HepG2 (cell line): ENCODE results near the gene PROCR. TPM values are rescaled to one million over a fixed set of nuclear protein-coding genes. Genes with fewer than 3 reads are reported as not detected.
A peak's percentile ranks its signal among the peaks of the same experiment; 100 is the strongest.

Source experiments
- ASH2L ChIP-seq: fragments of 300-600, 200-600 bp; sonication (generic); IDR thresholded peaks from 2 replicates; pipeline ENCODE4 v1.7.0; 2017; ENCODE audit warnings: low read depth, mild to moderate bottlenecking, moderate library complexity, mixed read lengths, low read length; ENCODE audit not compliant: insufficient read length
- ATF1 ChIP-seq: IDR thresholded peaks from 2 replicates; pipeline ENCODE4 v1.6.1; 2016; ENCODE audit warnings: mild to moderate bottlenecking, control low read depth
- BCL6 ChIP-seq: IDR thresholded peaks from 2 replicates; pipeline ENCODE4 v1.6.1; 2016; ENCODE audit warnings: missing genetic modification reagents, missing compliant biosample characterization
- CHCHD3 ChIP-seq: sonication (generic); formaldehyde crosslinking; IDR thresholded peaks from 2 replicates; pipeline ENCODE4 v1.8.0; 2022; ENCODE audit warnings: mild to moderate bottlenecking, missing genetic modification reagents, moderate library complexity
- CREB1 ChIP-seq, 2 experiments: fragments of 450-650 bp in 1 of 2; IDR thresholded peaks; 2 replicates each; pipeline ENCODE4 v1.6.1; 2016 to 2017; ENCODE audit warnings: control low read depth in 1 of 2, mild to moderate bottlenecking in 1 of 2, missing compliant biosample characterization in 1 of 2, missing genetic modification characterization in 1 of 2
- FOXP1 ChIP-seq, 2 experiments: fragments of 450-650 bp in 1 of 2; IDR thresholded peaks; 2 replicates each; pipeline ENCODE4 v1.6.1; 2017 to 2018; ENCODE audit warnings: antibody characterized with exemption in 1 of 2
- GFI1 ChIP-seq: sonication (generic); formaldehyde crosslinking; IDR thresholded peaks from 2 replicates; pipeline ENCODE4 v1.5.0; 2020; ENCODE audit warnings: missing genetic modification reagents, mild to moderate bottlenecking, borderline replicate concordance
- KDM3A ChIP-seq: IDR thresholded peaks from 2 replicates; pipeline ENCODE4 v1.6.1; 2018; ENCODE audit warnings: low read depth, missing compliant biosample characterization
- MXD4 ChIP-seq: IDR thresholded peaks from 2 replicates; pipeline ENCODE4 v1.6.1; 2016; ENCODE audit warnings: mild to moderate bottlenecking, missing biosample characterization, missing genetic modification reagents
- PHB2 ChIP-seq: fragments of 450-650 bp; IDR thresholded peaks from 2 replicates; pipeline ENCODE4 v1.6.1; 2018; ENCODE audit not compliant: partially characterized antibody
- PRMT3 ChIP-seq: sonication (generic); formaldehyde crosslinking; IDR thresholded peaks from 2 replicates; pipeline ENCODE4 v1.8.1; 2022; ENCODE audit warnings: low read depth, mild to moderate bottlenecking, moderate library complexity, missing genetic modification reagents, borderline replicate concordance
- PRPF4 ChIP-seq: fragments of 200-400 bp; formaldehyde crosslinking; IDR thresholded peaks from 2 replicates; pipeline ENCODE4 v1.6.1; 2016; ENCODE audit warnings: low read length, low read depth; ENCODE audit not compliant: poor library complexity, severe bottlenecking
- REPIN1 ChIP-seq: sonication (generic); formaldehyde crosslinking; IDR thresholded peaks from 2 replicates; pipeline ENCODE4 v1.8.0; 2022; ENCODE audit warnings: missing genetic modification reagents, low read depth, mild to moderate bottlenecking, borderline replicate concordance
- SMAD3 ChIP-seq: sonication (generic); formaldehyde crosslinking; IDR thresholded peaks from 2 replicates; pipeline ENCODE4 v1.4.0; 2020; ENCODE audit warnings: missing genetic modification reagents
- TARDBP ChIP-seq: sonication (generic); formaldehyde crosslinking; IDR thresholded peaks from 2 replicates; pipeline ENCODE4 v1.8.0; 2022; ENCODE audit warnings: mild to moderate bottlenecking, missing genetic modification reagents
- TBL1XR1 ChIP-seq: fragments of 150-350 bp; IDR thresholded peaks from 2 replicates; pipeline ENCODE4 v1.6.1; 2014; ENCODE audit warnings: borderline replicate concordance, low read length; ENCODE audit not compliant: partially characterized antibody
- ZBTB3 ChIP-seq: sonication (generic); formaldehyde crosslinking; IDR thresholded peaks from 2 replicates; pipeline ENCODE4 v1.4.0; 2020; ENCODE audit warnings: low read depth, mild to moderate bottlenecking, moderate library complexity, missing genetic modification reagents, borderline replicate concordance
- ZBTB42 ChIP-seq: sonication (generic); formaldehyde crosslinking; IDR thresholded peaks from 2 replicates; pipeline ENCODE4 v1.5.0; 2020; ENCODE audit warnings: mild to moderate bottlenecking, missing genetic modification reagents
- ZFY ChIP-seq: sonication (generic); formaldehyde crosslinking; IDR thresholded peaks from 2 replicates; pipeline ENCODE4 v1.4.0; 2020; ENCODE audit warnings: missing genetic modification reagents
- ZNF12 ChIP-seq: sonication (generic); formaldehyde crosslinking; IDR thresholded peaks from 2 replicates; pipeline ENCODE4 v1.5.0; 2020; ENCODE audit warnings: missing genetic modification reagents
- ZNF17 ChIP-seq: sonication (generic); formaldehyde crosslinking; IDR thresholded peaks from 2 replicates; pipeline ENCODE4 v1.5.0; 2020; ENCODE audit warnings: mild to moderate bottlenecking, missing genetic modification reagents
- ZNF264 ChIP-seq: sonication (generic); formaldehyde crosslinking; IDR thresholded peaks from 2 replicates; pipeline ENCODE4 v1.4.0; 2020; ENCODE audit warnings: missing genetic modification reagents
- ZNF619 ChIP-seq: sonication (generic); formaldehyde crosslinking; IDR thresholded peaks from 2 replicates; pipeline ENCODE4 v1.4.0; 2020; ENCODE audit warnings: mild to moderate bottlenecking, missing genetic modification reagents
- ZNF644 ChIP-seq: IDR thresholded peaks from 2 replicates; pipeline ENCODE4 v1.6.1; 2016; ENCODE audit warnings: low read depth
- ZNF879 ChIP-seq: sonication (generic); formaldehyde crosslinking; IDR thresholded peaks from 2 replicates; pipeline ENCODE4 v1.8.1; 2023; ENCODE audit warnings: missing genetic modification reagents
- ZZZ3 ChIP-seq: sonication (generic); formaldehyde crosslinking; IDR thresholded peaks from 2 replicates; pipeline ENCODE4 v1.4.0; 2020; ENCODE audit warnings: missing genetic modification reagents, mild to moderate bottlenecking, borderline replicate concordance
- polyA plus RNA-seq, 8 experiments: library from polyadenylated mRNA; depleted of rRNA in 3 of 8; stranded (reverse) in 7 of 8; unstranded in 1 of 8; fragments of >200 nt; fragmentation: Illumina TruSeq in 4 of 8; extraction: Trizol in 4 of 8; gene quantifications; 2 replicates each; pipeline versions ENCODE4 v1.2.1 to v1.2.3, GENCODE V29; 2011 to 2016; ENCODE audit warnings: low read depth in 4 of 8, missing spikeins in 1 of 8, mixed read lengths in 1 of 8; ENCODE audit not compliant: insufficient read depth in 1 of 8
- total RNA-seq, 5 experiments: library from RNA; depleted of rRNA; stranded (reverse); fragments of >200 nt; fragmentation: Illumina TruSeq; extraction: Trizol; gene quantifications; 2 replicates each; pipeline ENCODE4 v1.2.3, GENCODE V29; 2016; ENCODE audit warnings: low read depth in 1 of 5
- TF ChIP-seq, protein P1 (sequence below): sonication (generic); formaldehyde crosslinking; IDR thresholded peaks from 2 replicates; pipeline ENCODE4 v1.5.0; 2020; ENCODE audit warnings: mild to moderate bottlenecking, missing genetic modification reagents
- TF ChIP-seq, protein P2 (sequence below): sonication (generic); formaldehyde crosslinking; IDR thresholded peaks from 2 replicates; pipeline ENCODE4 v1.8.1; 2023; ENCODE audit warnings: mild to moderate bottlenecking, missing genetic modification reagents

PROCR gene
- total and polyA plus RNA-seq, 2 of the 13 experiments (the other 11 are each of a cell fraction or from before 2014, with no cell fraction given): 1.4 to 1.7 TPM

DNA sequence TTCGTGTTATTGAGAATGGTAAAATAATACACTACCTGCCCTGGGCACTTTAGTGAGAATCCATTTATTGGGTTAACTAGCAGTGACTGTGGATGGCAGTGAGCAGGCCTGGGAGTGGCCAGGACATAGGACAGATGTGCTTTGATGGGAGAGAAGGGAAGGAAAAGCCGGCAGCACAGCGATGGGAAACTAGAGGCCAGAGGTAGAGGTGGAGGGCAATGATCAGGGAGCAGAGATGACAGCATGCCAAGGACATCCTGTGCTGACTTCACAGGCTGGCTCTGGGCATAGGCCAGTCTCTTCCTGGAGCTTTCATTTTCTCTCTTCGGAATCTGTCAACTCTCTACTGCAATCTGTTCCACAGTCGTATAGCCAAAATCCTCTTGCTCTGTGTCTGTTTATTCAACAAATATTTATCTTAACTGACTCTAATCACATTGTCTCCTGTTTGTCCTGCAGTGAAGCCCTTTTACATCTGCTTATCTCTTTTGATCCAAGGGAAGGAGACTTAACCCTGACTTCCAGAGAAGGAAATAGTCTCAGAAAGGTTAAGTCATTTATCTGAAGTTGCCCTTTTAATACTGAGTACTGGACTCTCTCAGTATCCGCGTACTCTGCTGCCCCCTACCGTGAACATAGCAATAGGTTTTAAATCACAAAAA, 36.2 kb downstream of the PROCR start (continued):
- peak; percentile 83 for TF ChIP-seq GFI1 (CRISPR knock-in tag)
- TF ChIP-seq ZFY (CRISPR knock-in tag): no peak
- TF ChIP-seq ASH2L: peak; percentile 80
- TF ChIP-seq, protein P1, sequence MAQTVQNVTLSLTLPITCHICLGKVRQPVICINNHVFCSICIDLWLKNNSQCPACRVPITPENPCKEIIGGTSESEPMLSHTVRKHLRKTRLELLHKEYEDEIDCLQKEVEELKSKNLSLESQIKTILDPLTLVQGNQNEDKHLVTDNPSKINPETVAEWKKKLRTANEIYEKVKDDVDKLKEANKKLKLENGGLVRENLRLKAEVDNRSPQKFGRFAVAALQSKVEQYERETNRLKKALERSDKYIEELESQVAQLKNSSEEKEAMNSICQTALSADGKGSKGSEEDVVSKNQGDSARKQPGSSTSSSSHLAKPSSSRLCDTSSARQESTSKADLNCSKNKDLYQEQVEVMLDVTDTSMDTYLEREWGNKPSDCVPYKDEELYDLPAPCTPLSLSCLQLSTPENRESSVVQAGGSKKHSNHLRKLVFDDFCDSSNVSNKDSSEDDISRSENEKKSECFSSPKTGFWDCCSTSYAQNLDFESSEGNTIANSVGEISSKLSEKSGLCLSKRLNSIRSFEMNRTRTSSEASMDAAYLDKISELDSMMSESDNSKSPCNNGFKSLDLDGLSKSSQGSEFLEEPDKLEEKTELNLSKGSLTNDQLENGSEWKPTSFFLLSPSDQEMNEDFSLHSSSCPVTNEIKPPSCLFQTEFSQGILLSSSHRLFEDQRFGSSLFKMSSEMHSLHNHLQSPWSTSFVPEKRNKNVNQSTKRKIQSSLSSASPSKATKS: no peak
- TF ChIP-seq REPIN1: 0 out of 2 replicates have a peak, but pooled peaks have one; percentile 74
- TF ChIP-seq PRMT3 (CRISPR knock-in tag): no peak
- TF ChIP-seq, protein P2, sequence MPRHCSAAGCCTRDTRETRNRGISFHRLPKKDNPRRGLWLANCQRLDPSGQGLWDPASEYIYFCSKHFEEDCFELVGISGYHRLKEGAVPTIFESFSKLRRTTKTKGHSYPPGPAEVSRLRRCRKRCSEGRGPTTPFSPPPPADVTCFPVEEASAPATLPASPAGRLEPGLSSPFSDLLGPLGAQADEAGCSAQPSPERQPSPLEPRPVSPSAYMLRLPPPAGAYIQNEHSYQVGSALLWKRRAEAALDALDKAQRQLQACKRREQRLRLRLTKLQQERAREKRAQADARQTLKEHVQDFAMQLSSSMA (CRISPR knock-in tag): no peak
- 0 out of 2 replicates have a peak, but pooled peaks have one; percentile 72 for TF ChIP-seq ZBTB3 (CRISPR knock-in tag)
- no peak for TF ChIP-seq ZNF264 (CRISPR knock-in tag)
- 0 out of 2 replicates have a peak, but pooled peaks have one; percentile 19 for TF ChIP-seq ZNF644
- TF ChIP-seq CREB1 (IDR thresholded peaks at IDR 0.05): no peak
- peak; percentile 37; the same call in 1 of the 2 replicates for TF ChIP-seq CREB1 (CRISPR knock-in tag; IDR thresholded peaks at IDR 0.05)
- TF ChIP-seq CHCHD3 (CRISPR knock-in tag): no peak
- TF ChIP-seq ZNF12: no peak
- TF ChIP-seq PRPF4: no peak
- 0 out of 2 replicates have a peak, but pooled peaks have one; percentile 48 for TF ChIP-seq ZNF879 (CRISPR knock-in tag)
- 0 out of 2 replicates have a peak, but pooled peaks have one; percentile 21 for TF ChIP-seq KDM3A
- peak; percentile 55; the same call in 1 of the 2 replicates for TF ChIP-seq MXD4
- peak; percentile 57; the same call in 1 of the 2 replicates for TF ChIP-seq SMAD3 (CRISPR knock-in tag)
- TF ChIP-seq ZNF619 (CRISPR knock-in tag): no peak; the same call in 1 of the 2 replicates
- TF ChIP-seq ZZZ3 (CRISPR knock-in tag): no peak; the same call in 1 of the 2 replicates
- TF ChIP-seq TARDBP (CRISPR knock-in tag): peak; percentile 75; the same call in 1 of the 2 replicates
- no peak for TF ChIP-seq FOXP1 (IDR thresholded peaks at IDR 0.05)
- TF ChIP-seq FOXP1 (CRISPR knock-in tag; IDR thresholded peaks at IDR 0.05): peak; percentile 42
- 0 out of 2 replicates have a peak, but pooled peaks have one; percentile 47 for TF ChIP-seq ATF1 (CRISPR knock-in tag)
- TF ChIP-seq ZBTB42: peak; percentile 86; the same call in 1 of the 2 replicates
- TF ChIP-seq PHB2: no peak
- peak; percentile 22 for TF ChIP-seq TBL1XR1
- TF ChIP-seq ZNF17: no peak
- peak; percentile 58; the same call in 1 of the 2 replicates for TF ChIP-seq BCL6 (CRISPR knock-in tag)
